Left forelimb (tissue), 1 donor: ENCODE data around the gene LMF1.
A peak's percentile ranks its signal among the peaks of the same experiment; 100 is the strongest.

ENCODE experiments used
- DNase-seq: peaks from one replicate; pipeline ENCODE4 v3.0.0-alpha.2; 2018; ENCODE audit warnings: low spot score

The LMF1 gene

GRCh38 chr16:970766-971581 is at the start of gene LMF1:
Gene LMF1 (minus strand): TSS chr16:970984. CDS start chr16:970980, 4 bp downstream.
- DNase-seq, result peak; percentile 98

GRCh38 chr16:1020091-1020399 is 49.3 kb upstream of the LMF1 start:
- DNase-seq, result no peak

DNA sequence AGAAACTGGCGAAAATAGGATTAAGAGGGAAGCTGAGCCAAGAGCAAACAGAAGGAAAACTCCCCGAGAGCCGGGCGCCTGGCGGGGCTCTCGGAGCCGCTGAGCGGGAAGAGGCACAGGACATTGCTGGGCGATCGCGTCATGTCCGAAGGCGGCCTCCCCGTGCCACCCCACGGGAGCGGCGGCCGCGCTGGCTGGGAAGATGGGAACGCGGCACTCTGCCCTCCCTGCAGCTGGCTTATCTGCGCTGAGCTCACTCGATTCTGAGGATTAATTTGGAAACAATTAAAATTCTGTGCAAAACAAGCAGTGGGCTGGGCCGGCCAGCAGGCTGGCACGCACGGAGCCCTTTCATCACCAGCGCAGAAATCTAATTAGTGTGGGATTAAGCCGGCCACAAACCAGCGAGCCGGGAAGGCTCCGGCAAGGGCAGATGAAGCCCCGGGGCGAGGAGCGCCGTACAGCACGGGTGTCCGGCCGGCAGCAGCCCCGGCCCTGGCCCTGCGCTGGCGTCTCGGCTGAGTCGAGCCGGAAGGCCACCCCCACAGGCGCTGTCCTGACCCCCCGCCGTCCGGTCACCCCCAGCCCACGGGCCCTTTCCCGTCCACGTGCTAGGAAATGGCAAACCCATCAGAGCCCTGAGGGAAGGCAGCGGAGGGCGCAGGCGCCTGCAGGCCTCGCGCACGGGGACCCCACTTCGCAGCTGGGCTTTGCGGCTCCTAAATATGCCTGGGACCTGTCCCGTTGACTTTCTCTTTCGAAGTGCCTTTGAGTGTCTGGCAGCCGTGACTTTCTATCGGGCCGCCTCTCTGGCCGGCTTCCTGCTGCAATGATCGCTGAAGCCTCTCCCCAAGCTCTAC is 48.7 kb upstream of the LMF1 start:
- DNase-seq, result peak; percentile 80

DNA sequence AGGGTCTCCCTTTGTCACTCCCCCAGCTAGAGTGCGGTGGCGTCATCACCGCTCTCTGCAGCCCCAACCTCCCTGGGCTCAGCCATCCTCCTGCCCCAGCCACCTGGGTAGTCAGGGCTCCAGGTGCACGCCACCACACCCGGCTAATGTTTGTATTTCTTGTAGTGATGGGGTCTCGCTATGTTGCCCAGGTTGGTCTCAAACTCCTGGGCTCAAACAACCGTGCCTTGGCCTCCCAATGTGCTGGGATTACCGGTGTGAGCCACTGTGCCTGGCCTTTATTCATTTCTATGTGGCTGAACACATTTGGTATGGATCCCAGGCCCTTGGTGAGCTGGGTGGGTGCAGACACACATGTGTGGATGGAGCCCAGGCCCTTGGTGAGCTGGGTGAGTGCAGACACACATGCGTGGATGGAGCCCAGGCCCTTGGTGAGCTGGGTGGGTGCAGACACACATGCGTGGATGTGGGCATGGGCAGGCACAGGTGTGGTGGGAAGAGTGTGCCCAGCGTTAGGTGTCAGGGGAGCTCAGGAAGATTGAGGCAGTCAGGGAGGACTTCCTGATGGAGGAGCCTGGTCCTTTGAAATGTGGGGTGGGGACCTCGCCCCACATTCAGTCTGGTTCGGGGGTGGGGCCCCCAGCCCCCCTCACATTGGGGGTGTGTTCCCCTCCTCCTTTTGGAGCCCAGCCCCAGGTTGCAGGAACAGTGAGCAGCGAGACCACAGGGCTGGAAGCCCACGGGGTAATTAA is 47.8 kb upstream of the LMF1 start:
- DNase-seq, result no peak

DNA sequence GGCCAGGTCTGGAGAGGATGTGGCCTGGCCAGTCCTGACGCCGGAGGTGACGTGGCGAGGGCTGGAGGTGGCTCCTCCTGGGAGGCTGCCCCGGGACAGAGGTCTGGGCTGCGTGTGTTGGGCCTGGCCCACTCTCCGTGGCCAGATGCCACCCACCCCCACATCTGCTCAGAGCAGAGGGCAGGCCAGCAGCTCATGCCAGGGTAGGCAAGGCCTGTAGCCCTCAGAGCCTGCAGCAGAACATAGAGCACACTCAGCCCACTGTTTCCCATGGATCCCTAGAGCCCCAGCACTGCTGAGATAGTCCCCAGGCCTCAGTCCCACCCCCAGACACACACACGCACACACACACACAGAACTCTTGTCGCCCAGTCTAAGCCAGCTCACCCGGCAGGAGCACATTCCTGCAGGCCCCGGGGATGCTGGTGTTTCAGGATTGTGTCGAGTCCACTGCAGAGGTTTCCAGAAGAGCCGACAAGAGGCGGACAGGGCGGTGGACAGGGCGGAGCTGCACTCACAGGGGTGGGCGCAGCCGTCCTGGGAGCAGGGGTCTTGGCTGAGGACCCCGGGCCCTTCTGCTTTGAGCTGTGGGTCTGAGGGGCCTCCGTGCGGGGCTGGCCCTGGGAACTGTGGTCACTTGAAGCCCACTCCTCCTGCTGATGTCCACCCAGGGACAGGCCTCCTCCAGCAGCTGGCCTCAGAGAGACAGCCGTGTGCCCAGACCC is 44.1 kb upstream of the LMF1 start:
- DNase-seq, result no peak

GRCh38 chr16:1014221-1014620 is 43.4 kb upstream of the LMF1 start:
- no peak for DNase-seq

- DNase-seq, result no peak
Measured at GRCh38 chr16:1013593-1013900, 42.8 kb upstream of the LMF1 start.

DNA sequence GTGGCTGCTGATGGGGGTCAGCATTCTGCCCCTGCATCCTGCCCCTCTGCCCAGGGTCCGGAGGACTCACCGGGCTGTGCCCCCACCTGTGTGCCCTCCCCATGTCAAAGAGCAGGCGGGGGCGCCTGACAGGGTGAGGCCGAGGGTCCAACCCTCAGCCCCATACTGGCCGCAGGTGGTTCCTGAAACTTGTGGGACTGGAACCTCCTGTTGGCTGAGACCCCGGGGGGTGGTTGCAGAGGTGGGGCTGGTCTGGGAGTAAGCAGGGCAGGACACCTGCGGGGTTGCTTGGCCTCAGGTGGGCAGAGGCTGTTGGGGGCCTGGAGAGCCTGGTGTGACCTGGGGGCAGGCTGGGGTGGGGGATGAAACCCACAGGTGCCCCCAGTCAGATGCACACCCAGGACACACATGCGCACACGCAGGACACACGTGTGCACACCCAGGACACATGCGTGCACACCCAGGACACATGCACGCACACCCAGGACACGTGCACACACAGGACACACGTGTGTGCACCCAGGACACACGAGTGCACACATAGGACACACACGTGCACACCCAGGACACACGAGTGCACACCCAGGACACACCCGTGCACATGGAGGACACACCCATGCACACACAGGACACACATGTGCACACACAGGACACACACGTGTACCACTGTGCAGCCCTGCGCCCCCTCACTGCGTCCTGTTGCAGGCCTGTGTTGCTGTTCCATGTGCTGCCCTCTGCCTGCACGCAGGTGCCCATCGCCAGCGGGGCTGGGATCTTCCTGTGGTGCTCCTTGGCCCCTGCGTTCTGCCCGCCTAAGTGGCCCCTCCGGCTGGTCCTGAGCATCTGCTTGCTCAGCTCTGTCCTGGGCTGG is 42.2 kb upstream of the LMF1 start:
- no peak for DNase-seq

GRCh38 chr16:1012135-1012534 is 41.4 kb upstream of the LMF1 start:
- DNase-seq, result no peak

GRCh38 chr16:1011316-1012082 is 40.7 kb upstream of the LMF1 start:
- DNase-seq, result no peak

- no peak for DNase-seq
Measured at GRCh38 chr16:1010815-1011214, 40.0 kb upstream of the LMF1 start.

DNA sequence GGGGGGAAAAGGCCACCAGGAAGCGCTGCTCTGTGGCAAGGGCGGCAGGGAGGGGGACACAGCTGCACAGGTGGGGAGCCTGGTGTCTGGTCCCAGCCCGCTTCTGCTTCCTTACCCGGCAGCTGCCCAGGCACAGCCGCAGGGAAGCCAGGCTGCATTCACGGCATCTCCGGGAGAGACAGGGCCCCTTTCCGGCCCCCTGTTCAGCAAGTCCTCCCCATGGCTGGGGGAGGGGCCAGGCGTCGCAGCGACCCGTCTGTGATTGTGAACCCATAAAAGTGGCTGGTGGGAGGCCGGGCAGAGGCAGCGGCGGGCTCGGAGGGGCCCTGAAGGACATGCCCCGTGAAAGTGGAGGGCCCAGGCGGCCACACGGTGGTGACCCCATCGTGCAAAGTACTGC is 39.5 kb upstream of the LMF1 start:
- no peak for DNase-seq

- DNase-seq, result no peak
Measured at GRCh38 chr16:1009358-1010150, 38.8 kb upstream of the LMF1 start.

DNA sequence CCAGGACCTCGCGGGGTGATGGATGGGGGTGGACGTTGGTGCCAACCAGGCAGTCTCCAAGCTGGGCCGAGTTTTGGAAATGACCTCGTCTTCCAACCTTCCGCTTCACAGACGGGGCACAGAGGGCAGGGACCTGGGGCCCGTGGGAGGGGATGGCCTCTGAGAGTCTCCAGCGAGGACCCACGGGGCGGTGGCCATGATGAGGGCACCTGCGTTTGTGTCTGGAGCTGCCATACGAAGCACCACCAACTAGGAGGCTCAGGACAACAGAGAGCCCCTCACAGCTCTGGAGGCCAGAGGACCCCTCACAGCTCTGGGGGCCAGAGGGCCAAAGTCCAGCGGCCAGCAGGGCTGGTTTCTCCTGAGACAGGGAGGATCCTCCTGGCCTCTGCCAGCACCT is 37.3 kb upstream of the LMF1 start:
- no peak for DNase-seq

DNA sequence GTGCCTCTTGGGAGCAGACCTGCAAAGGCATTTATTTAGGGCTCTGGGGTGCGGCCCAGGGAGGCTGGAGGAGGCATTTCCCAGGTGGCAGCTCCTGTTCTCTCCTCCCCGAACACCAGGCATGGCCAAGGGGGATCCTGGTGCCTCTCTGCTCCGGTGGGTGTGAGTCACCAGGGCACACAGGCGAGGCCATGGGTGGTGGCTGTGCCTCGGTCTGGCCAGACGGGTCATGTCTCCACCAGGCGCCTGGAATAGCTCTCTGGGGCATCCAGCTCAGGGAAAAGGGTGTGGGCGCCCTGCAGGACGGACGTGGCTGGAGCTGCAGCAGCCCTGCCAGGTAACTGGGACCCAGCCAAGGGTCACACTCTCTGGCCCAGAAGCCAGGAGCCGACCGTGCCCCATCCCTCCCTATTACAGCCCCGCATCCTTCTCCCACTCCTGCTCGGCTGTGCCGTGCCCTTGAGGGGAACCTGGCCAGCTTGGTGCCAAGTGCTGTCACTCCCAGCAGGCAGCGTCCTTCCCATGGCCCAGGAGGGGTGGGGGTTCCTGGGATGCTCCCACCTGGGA is 36.6 kb upstream of the LMF1 start:
- DNase-seq, result no peak

GRCh38 chr16:1006781-1007180 is 36.0 kb upstream of the LMF1 start:
- DNase-seq, result no peak

GRCh38 chr16:1005286-1005685 is 34.5 kb upstream of the LMF1 start:
- DNase-seq, result no peak

- DNase-seq, result no peak
Measured at GRCh38 chr16:1003391-1004347, 32.9 kb upstream of the LMF1 start.
